Measurements from ENCODE around the gene CBLL2.

DNA sequence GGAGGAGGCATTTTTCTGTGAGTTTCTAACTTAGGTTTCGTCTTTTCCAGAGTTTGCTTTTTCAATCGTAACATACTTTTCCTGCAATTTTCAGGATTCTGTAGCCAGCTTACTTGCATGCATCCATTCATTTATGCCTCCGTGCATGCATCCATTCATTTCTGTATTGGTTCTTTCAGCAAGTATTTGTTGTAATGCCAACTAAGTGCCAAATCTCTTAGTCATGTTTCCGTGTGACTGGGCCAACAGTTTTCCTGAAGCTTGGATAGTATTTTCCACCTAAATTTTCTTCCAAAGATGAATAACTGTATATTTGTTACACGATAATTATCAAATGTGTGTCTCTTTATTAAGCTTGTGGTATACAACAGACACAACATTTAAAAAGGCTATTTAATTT, 41.5 kb downstream of the CBLL2 start:
- TF ChIP-seq, protein P1, sequence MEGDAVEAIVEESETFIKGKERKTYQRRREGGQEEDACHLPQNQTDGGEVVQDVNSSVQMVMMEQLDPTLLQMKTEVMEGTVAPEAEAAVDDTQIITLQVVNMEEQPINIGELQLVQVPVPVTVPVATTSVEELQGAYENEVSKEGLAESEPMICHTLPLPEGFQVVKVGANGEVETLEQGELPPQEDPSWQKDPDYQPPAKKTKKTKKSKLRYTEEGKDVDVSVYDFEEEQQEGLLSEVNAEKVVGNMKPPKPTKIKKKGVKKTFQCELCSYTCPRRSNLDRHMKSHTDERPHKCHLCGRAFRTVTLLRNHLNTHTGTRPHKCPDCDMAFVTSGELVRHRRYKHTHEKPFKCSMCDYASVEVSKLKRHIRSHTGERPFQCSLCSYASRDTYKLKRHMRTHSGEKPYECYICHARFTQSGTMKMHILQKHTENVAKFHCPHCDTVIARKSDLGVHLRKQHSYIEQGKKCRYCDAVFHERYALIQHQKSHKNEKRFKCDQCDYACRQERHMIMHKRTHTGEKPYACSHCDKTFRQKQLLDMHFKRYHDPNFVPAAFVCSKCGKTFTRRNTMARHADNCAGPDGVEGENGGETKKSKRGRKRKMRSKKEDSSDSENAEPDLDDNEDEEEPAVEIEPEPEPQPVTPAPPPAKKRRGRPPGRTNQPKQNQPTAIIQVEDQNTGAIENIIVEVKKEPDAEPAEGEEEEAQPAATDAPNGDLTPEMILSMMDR (IDR thresholded peaks at IDR 0.05), result no peak
- TF ChIP-seq EP300 (IDR thresholded peaks at IDR 0.05), result no peak

Measured in ovary (tissue), 3 donors.